ENCODE measurements around the gene P2RY12. TPM values are rescaled to one million over a fixed set of nuclear protein-coding genes. Genes with fewer than 3 reads are reported as not detected.

Gene P2RY12
- total RNA-seq, 4 donors from 2014 or later, result 6.3 to 11.5 (median 8.8) TPM

DNA sequence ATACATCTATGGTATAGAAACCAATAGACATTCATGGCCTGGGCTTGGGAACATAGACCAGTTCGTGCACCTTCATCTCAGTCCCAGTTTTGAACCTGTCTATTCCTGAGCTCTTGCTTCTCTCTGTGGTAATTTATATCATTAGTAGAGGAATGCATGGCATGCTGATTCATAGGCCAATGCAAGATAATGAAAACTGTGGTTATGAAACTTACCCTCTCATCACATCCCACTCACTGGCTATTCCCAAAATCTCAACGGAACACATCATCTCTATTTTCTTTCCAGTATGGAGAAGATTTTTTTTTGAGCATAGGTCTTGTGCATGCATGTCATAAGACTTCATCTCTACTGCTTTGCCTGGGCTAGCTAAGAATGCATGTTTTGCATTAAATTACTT, 18.7 kb upstream of the P2RY12 start:
- Histone ChIP-seq H3K9me3 (no peaks in the 10 kb centered on the region), H3K27me3 (no peaks in the 10 kb centered on the region), H3K27ac (no peak overlapping the region), H3K4me3 (no peak overlapping the region), H3K36me3 (no peaks in the 10 kb centered on the region), H3K4me1 (no peaks in the 10 kb centered on the region)
- 76 to 86% methylated on average over 2 of the region's 2 CpGs for WGBS, 2 donors
- DNase-seq (ENCODE audit: low spot score in 2 of 2), result no peak
- TF ChIP-seq, protein P1, sequence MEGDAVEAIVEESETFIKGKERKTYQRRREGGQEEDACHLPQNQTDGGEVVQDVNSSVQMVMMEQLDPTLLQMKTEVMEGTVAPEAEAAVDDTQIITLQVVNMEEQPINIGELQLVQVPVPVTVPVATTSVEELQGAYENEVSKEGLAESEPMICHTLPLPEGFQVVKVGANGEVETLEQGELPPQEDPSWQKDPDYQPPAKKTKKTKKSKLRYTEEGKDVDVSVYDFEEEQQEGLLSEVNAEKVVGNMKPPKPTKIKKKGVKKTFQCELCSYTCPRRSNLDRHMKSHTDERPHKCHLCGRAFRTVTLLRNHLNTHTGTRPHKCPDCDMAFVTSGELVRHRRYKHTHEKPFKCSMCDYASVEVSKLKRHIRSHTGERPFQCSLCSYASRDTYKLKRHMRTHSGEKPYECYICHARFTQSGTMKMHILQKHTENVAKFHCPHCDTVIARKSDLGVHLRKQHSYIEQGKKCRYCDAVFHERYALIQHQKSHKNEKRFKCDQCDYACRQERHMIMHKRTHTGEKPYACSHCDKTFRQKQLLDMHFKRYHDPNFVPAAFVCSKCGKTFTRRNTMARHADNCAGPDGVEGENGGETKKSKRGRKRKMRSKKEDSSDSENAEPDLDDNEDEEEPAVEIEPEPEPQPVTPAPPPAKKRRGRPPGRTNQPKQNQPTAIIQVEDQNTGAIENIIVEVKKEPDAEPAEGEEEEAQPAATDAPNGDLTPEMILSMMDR (IDR thresholded peaks at IDR 0.05), result no peak
- no peak for TF ChIP-seq EP300 (IDR thresholded peaks at IDR 0.05)
- no peak for TF ChIP-seq POLR2A (IDR thresholded peaks at IDR 0.05)

DNA sequence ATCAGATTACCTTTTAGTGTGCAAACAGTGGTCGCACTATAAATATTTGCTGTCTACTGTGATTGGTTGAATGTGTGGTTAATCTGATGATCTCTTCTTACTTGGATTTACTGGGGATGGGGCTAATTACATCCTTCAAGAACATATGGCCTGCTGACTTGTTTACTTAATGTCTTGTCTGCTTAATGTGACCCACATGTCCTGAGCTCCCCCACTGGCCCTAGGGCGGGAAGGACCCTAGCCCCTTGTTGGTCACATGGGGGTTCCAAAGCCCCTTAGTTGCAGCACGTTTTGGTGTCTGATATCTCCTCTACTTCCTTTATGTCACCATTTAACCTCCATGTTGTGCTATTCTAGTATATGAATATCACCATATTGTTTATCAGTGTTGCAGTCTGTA, 17.8 kb upstream of the P2RY12 start:
- 85 to 86% methylated on average over 3 of the region's 3 CpGs for WGBS, 2 donors
- no peaks in the 10 kb centered on the region for H3K36me3 ChIP-seq
- H3K27me3 ChIP-seq, result no peaks in the 10 kb centered on the region
- no peak for TF ChIP-seq EP300 (IDR thresholded peaks at IDR 0.05)
- no peak for TF ChIP-seq POLR2A (IDR thresholded peaks at IDR 0.05)
- TF ChIP-seq, protein P1 (IDR thresholded peaks at IDR 0.05), result no peak
- no peak overlapping the region for H3K27ac ChIP-seq
- no peak overlapping the region for H3K4me3 ChIP-seq
- H3K9me3 ChIP-seq, result no peaks in the 10 kb centered on the region
- no peaks in the 10 kb centered on the region for H3K4me1 ChIP-seq
- no peak for DNase-seq (ENCODE audit: low spot score in 2 of 2)

DNA sequence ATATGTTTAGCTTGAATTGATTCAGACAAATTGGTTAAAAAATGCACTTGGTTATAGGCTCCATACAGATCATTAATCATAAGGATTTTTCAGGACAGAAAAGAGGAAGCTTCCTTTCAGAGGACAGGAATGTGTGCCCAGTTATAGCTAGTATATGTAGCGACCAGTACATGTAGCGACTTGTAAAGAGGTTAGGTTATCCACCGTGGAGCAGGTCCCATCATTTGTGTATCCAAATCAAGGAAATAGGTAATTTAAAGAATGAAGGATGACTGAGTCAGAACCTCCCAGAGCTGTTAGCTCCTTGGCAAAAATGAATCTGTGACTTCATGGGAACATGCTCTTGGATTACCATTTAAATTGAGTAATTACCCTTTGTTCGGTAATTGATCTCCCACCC, 15.8 kb upstream of the P2RY12 start:
- no peak for DNase-seq (ENCODE audit: low spot score in 2 of 2)
- WGBS, 2 donors, result 89 to 96% methylated on average over 4 of the region's 4 CpGs
- no peaks in the 10 kb centered on the region for H3K9me3 ChIP-seq
- H3K4me3 ChIP-seq, result no peak overlapping the region
- no peaks in the 10 kb centered on the region for H3K27me3 ChIP-seq
- no peak overlapping the region for H3K27ac ChIP-seq
- H3K4me1 ChIP-seq, result no peaks in the 10 kb centered on the region
- no peaks in the 10 kb centered on the region for H3K36me3 ChIP-seq
- no peak for TF ChIP-seq EP300 (IDR thresholded peaks at IDR 0.05)
- TF ChIP-seq, protein P1 (IDR thresholded peaks at IDR 0.05), result no peak
- TF ChIP-seq POLR2A (IDR thresholded peaks at IDR 0.05), result no peak

DNA sequence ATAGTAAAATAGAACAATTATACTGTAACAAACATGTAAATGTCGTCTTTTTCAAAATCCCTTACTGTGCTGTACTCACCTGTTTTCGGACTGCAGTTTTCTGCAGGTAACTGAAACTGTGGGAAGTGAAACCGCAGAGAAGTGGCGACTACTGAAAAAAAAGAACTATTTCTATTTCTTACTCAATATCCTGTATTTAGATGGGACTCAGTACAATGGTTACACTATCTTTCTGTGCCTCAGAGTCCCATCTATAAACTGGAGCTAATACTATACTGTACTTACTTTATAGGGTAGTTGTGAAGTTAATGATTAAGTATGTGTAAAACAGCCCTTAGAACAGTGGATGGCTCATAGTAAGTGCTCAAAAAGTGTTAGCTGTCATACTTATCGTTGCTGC, 14.3 kb upstream of the P2RY12 start:
- H3K4me3 ChIP-seq, result no peak overlapping the region
- TF ChIP-seq POLR2A (IDR thresholded peaks at IDR 0.05) (no peak), EP300 (IDR thresholded peaks at IDR 0.05) (no peak)
- TF ChIP-seq, protein P1 (IDR thresholded peaks at IDR 0.05), result no peak
- H3K4me1 ChIP-seq, result no peaks in the 10 kb centered on the region
- H3K36me3 ChIP-seq, result no peaks in the 10 kb centered on the region
- WGBS, 2 donors, result 76 to 92% methylated on average over 5 of the region's 5 CpGs
- no peak for DNase-seq (ENCODE audit: low spot score in 2 of 2)
- H3K27ac ChIP-seq, result no peak overlapping the region
- H3K9me3 ChIP-seq, result no peaks in the 10 kb centered on the region
- no peaks in the 10 kb centered on the region for H3K27me3 ChIP-seq

DNA sequence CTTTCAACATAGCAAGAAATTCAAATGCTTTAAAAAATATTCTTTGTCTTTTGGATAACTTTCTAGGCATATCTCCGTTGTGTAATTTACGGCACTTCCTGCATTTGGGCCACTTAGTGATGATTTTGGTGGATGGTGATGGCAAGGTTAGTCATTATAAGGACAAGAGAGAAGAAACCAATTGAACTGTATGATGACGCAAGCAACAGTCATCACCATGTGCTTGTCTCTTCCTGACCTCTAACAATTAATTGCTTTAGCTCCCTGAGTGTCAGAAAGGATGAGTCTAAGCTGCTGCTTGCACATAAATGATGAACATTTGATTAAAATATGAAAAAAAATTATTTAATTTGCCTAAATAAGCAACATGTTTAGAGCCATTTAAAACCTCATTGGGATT, 11.3 kb upstream of the P2RY12 start:
- no peak overlapping the region for H3K27ac ChIP-seq
- TF ChIP-seq POLR2A (IDR thresholded peaks at IDR 0.05), result no peak
- TF ChIP-seq, protein P1 (IDR thresholded peaks at IDR 0.05), result no peak
- TF ChIP-seq EP300 (IDR thresholded peaks at IDR 0.05), result no peak
- DNase-seq (ENCODE audit: low spot score in 2 of 2), result no peak
- H3K9me3 ChIP-seq, result no peaks in the 10 kb centered on the region
- no peak overlapping the region for H3K4me3 ChIP-seq
- peaks cover 0 to 4% (median 0%) of the 10 kb centered on the region in 4 donors for H3K4me1 ChIP-seq
- H3K27me3 ChIP-seq, result no peaks in the 10 kb centered on the region
- H3K36me3 ChIP-seq, result no peaks in the 10 kb centered on the region
- 93 to 96% methylated on average over 3 of the region's 3 CpGs for WGBS, 2 donors

All from tibial nerve (tissue), 4 donors.